Hepatic stellate cell (primary cell): ENCODE measurements around the gene TNPO2.

Source experiments
- DNase-seq: peaks from one replicate; pipeline ENCODE4 v3.0.0; 2011; ENCODE audit warnings: low spot score

TNPO2 gene

DNA sequence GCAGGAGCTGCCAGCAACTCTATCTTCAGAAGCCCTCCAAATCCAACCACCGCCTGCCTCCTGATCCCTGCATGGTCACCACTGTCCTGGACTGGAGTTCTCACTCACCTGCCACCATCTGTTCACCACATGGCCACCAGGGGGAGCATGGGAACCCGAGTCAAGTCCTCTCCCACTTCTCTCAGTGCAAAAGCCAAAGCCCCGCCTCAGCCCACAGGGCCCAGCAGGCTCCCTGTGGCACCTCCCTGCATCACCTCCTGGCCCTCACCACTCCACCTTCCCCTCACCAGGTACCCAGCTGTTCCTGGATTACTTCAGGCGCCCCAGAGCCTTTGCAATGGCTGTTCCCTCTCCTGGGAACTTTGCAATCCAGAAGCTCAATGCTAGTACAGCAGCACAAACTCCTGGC is 47.3 kb downstream of the TNPO2 start:
- peak; percentile 88 for DNase-seq

GRCh38 chr19:12675940-12676339 is 47.8 kb downstream of the TNPO2 start:
- no peak for DNase-seq

GRCh38 chr19:12675399-12675798 is 48.3 kb downstream of the TNPO2 start:
- DNase-seq = no peak

- DNase-seq = no peak
Measured at GRCh38 chr19:12672744-12673143, 51.0 kb downstream of the TNPO2 start.

DNA sequence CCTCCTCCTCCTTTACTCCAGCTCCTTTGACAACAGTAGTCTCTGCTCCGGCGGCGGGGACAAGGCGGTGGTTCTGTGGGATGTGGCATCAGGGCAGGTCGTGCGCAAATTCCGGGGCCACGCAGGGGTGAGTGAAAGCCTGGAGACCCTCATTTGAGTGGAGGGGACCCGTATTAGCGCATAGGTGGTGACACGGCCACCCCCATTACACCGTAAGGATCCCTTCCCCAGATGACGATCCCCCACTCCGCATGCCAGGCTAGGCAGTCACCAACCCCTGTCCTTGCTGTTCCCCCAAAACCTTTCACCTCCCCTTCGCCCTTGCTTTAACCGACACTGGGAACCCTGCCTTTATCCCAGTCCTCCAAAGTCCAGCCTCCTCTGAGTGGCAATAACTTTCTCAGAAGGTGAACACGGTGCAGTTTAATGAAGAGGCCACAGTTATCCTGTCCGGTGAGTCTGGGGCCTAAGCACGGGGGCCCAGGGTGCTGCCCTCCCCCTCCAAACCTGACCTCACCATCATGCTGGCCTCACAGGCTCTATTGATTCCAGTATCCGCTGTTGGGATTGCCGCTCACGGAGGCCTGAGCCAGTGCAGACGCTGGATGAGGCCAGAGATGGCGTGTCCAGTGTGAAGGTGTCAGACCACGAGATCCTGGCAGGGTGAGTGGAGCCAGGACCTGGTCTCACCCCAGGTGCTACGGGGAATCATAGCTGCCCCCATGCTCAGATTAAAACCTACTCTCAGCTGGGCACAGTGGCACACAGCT is 53.4 kb downstream of the TNPO2 start:
- no peak for DNase-seq

- DNase-seq = peak; percentile 90
Measured at GRCh38 chr19:12669270-12670158, 54.2 kb downstream of the TNPO2 start.

DNA sequence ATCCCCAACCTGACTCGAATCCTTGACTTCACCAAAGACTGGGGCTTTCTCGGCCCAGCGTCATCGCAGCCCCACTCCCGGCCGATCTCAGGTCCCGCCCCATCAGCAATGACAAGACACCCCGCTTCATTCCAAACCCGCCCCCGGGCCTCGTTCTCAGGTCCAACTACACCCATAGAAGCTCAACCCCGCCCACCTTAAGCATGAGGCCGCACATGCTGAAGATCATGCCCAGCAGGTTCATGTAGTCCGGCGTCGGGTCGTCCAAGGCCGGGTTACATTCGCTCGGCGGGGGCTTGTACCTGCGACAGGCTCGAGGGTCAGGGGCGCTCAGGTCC is 54.8 kb downstream of the TNPO2 start:
- DNase-seq = peak; percentile 68

GRCh38 chr19:12668346-12668745 is 55.4 kb downstream of the TNPO2 start:
- no peak for DNase-seq

- no peak for DNase-seq
Measured at GRCh38 chr19:12667731-12668302, 55.9 kb downstream of the TNPO2 start.

DNA sequence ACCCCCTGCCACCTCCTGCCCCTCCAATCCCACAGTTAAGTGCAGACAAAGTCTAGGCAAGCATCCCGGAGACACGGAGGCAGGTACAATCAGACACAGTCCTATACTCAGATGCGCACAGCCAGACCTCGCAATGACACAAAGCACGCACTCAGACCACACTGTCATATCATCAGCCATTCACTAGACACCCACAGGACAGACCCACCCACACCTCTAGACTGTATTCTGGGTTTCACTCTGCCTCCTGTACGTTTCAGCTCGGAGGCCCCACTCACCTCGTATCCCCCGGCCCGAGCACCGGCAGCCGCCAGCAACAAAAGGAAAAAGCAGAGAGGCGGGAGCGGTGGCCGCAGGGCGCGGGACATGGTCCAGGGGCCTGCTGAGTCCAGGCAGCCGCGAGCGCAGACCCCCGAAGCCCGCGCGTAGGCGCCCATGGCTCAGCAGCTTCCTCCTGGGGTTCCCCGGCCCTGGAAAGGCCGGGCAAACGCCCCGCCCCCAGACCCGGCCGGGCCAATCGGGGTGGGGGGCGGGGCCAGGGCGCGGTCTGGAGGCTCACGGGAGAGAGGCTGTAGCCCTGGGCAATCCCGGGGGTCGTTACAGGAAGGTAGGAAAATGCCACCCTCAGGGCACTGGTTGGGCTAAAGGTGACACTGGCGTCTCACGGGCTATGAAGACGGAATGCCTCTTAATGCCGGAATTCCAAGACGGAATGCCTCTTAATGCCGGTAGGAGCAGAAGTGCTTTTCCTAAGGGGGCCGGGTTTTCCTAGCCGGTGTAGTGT is 57.3 kb downstream of the TNPO2 start, which contains the start of the genes MAN2B1 and WDR83:
Gene MAN2B1, minus strand, starts transcription at position 478 of the 784 bp plus-strand sequence. Its CDS starts 41 bp downstream, at position 437.
Gene WDR83, plus strand, starts transcription at position 543 of the 784 bp plus-strand sequence. CDS start 2,984 bp downstream, outside the sequence.
- DNase-seq = peak; percentile 98

GRCh38 chr19:12665671-12666264 is 58.0 kb downstream of the TNPO2 start:
- DNase-seq = no peak

- DNase-seq = no peak
Measured at GRCh38 chr19:12665281-12665573, 58.5 kb downstream of the TNPO2 start.

DNA sequence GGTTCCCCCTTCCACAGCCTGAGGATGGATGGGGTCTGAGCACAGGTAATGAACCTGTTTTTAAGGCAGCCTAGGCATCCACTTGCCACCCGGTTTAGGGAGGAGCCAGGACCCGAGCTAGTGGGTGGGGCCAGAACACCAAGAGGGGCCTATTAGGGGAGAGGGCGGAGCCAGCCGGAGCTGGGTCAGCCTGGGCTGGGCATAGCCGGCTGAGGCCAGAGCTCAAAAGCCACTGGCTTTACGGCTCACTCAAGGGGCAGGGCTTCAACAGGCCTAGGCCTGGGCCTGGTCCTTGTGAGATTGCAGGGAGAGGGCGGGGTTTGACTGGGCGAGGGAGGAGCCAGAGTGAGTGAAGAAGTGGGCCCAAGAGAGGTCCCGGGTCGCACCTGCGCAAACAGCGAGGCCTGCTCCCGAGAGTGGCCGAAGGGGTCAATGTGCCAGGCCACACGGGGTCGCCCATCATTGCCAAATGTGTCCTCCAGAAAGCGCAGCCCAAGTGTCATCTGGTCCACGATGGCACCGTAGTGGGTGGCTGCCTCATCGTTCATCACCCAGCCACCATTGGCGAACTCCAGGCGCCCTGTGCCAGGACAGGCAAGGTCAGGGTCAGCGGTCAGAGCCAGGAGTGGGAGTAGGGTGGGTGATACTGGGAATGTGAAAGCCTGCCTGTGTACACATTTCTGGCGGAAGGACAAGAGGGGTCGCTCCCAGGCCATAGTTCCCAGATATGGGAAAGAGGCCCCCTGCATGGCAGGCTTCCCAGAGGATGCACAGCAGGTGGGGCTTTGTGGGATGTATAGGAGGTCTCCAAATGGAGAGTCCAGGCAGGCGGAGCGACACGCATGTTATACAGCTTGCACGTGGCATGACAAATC is 59.1 kb downstream of the TNPO2 start:
- DNase-seq = no peak

GRCh38 chr19:12660980-12661379 is 62.8 kb downstream of the TNPO2 start:
- DNase-seq = no peak

DNA sequence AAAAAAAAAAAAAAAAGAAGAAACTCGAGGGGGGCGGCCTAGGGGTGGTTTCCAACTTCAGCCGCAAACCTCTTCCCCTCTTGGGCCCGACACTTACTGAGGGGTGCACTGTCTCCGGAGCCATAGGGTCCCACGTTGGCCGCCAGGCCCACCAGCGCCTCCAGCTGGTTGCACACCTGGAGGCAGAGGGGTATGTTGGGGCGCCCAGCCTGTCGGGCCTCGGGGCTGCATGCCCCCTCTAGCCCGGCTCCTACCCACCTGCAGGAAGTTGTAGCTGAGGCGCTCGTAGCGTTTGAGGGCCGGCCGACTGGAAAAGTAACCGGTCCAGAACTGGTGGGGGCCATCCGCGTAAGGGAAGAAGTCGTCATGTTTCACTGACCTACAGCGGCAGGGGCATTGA is 65.8 kb downstream of the TNPO2 start:
- no peak for DNase-seq

- no peak for DNase-seq
Measured at GRCh38 chr19:12656899-12657571, 66.7 kb downstream of the TNPO2 start.

DNA sequence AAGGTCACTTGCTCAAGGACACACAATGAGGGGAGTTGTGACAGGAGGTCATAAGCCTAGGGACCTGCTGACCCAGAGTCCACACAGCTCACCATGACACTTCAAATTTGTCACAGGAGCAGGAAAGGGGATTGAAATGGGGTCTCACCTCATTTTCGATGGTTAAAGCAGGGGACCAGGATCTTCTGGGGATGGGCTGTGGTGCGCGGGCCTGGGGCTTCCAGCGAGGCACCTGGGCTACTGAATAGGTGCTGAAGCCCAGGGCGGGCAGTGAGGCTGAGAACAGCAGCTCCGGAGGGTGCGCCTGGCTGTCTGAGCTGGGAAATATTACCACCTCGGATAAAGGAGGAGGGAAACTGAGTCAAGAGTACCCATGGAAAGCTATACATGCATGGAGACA is 68.2 kb downstream of the TNPO2 start:
- DNase-seq = no peak

GRCh38 chr19:12652219-12652618 is 71.5 kb downstream of the TNPO2 start:
- DNase-seq = no peak

GRCh38 chr19:12649941-12650340 is 73.8 kb downstream of the TNPO2 start:
- no peak for DNase-seq
